Endometrial microvascular endothelial cells (primary cell): ENCODE measurements around the gene PXK. TPM values are rescaled to one million over a fixed set of nuclear protein-coding genes. Genes with fewer than 3 reads are reported as not detected.

Experiments used
- in situ Hi-C: cut with HindIII; loops from 2 replicates; pipeline ENCODE4 v1.10.0; 2017; ENCODE audit warnings: low sequenced_read_pairs, low pct_unique_long_range_greater_than_20kb; ENCODE audit errors: inconsistent ontology term
- total RNA-seq: library from RNA; depleted of rRNA; stranded (reverse); fragments of >200 nt; gene quantifications from one replicate; pipeline ENCODE4 v1.2.3, GENCODE V29; 2015; ENCODE audit errors: inconsistent ontology term

Gene PXK
- total RNA-seq, 1 donor from 2014 or later, result 16.0 TPM

- in situ Hi-C loops, result no loop called here
Measured at GRCh38 chr3:58340594-58341244, 8.0 kb downstream of the PXK start.

GRCh38 chr3:58341376-58341775, 8.7 kb downstream of the PXK start:
- in situ Hi-C loops, result no loop called here

GRCh38 chr3:58342676-58343075, 10.0 kb downstream of the PXK start:
- in situ Hi-C loops, result no loop called here

GRCh38 chr3:58345457-58345856, 12.8 kb downstream of the PXK start:
- in situ Hi-C loops, result no loop called here

- in situ Hi-C loops, result no loop called here
Measured at GRCh38 chr3:58346368-58346767, 13.7 kb downstream of the PXK start.

- in situ Hi-C loops, result no loop called here
Measured at GRCh38 chr3:58347984-58348383, 15.3 kb downstream of the PXK start.

- in situ Hi-C loops, result no loop called here
Measured at GRCh38 chr3:58349792-58350626, 17.3 kb downstream of the PXK start.

GRCh38 chr3:58350627-58351013, 17.9 kb downstream of the PXK start:
- in situ Hi-C loops, result no loop called here

GRCh38 chr3:58351920-58352319, 19.2 kb downstream of the PXK start:
- in situ Hi-C loops, result no loop called here

GRCh38 chr3:58352626-58353025, 19.9 kb downstream of the PXK start:
- in situ Hi-C loops, result no loop called here

- in situ Hi-C loops, result no loop called here
Measured at GRCh38 chr3:58353722-58354553, 21.2 kb downstream of the PXK start.

- in situ Hi-C loops, result no loop called here
Measured at GRCh38 chr3:58355179-58355578, 22.5 kb downstream of the PXK start.

- in situ Hi-C loops, result no loop called here
Measured at GRCh38 chr3:58356054-58356453, 23.4 kb downstream of the PXK start.

GRCh38 chr3:58357402-58357801, 24.7 kb downstream of the PXK start:
- in situ Hi-C loops, result no loop called here

GRCh38 chr3:58358092-58358491, 25.4 kb downstream of the PXK start:
- in situ Hi-C loops, result no loop called here

GRCh38 chr3:58358808-58359207, 26.1 kb downstream of the PXK start:
- in situ Hi-C loops, result no loop called here

- in situ Hi-C loops, result no loop called here
Measured at GRCh38 chr3:58359621-58360020, 26.9 kb downstream of the PXK start.

GRCh38 chr3:58361866-58362265, 29.2 kb downstream of the PXK start:
- in situ Hi-C loops, result no loop called here

GRCh38 chr3:58366699-58367098, 34.0 kb downstream of the PXK start:
- in situ Hi-C loops, result no loop called here

- in situ Hi-C loops, result no loop called here
Measured at GRCh38 chr3:58369038-58369437, 36.3 kb downstream of the PXK start.
